HUES48 (cell line): ENCODE results near the gene AHDC1.
"Not testable (repeated sequence)": the region's sequence is repeated elsewhere in the genome, so short reads cannot be mapped to it uniquely, and the experiment has no call there.

Experiments used
- H3K27ac ChIP-seq: one replicate; pipeline ENCODE4 v1.7.0; 2013; ENCODE audit warnings: low read depth, low read length, inconsistent platforms
- H3K27me3 ChIP-seq: 2 replicates; pipeline ENCODE4 v1.6.1; 2013; ENCODE audit warnings: mild to moderate bottlenecking, low read length; ENCODE audit not compliant: control insufficient read depth, insufficient read depth
- H3K36me3 ChIP-seq: 2 replicates; pipeline ENCODE4 v1.6.1; 2013; ENCODE audit warnings: low read length; ENCODE audit not compliant: control insufficient read depth, insufficient read depth
- H3K4me1 ChIP-seq: 2 replicates; pipeline ENCODE4 v1.6.1; 2013; ENCODE audit warnings: mild to moderate bottlenecking, low read length; ENCODE audit not compliant: control insufficient read depth, insufficient read depth
- H3K4me3 ChIP-seq: 2 replicates; pipeline ENCODE4 v1.5.1; 2013; ENCODE audit warnings: mild to moderate bottlenecking, low read depth, low read length
- H3K9ac ChIP-seq: 2 replicates; pipeline ENCODE4 v1.6.1; 2013; ENCODE audit warnings: mild to moderate bottlenecking, low read depth, low read length, moderate library complexity
- H3K9me3 ChIP-seq: 2 replicates; pipeline ENCODE4 v1.6.1; 2013; ENCODE audit warnings: low read length; ENCODE audit not compliant: control insufficient read depth, insufficient read depth

The AHDC1 gene

GRCh38 chr1:27545271-27545670, 58.7 kb downstream of the AHDC1 start:
- H3K27ac ChIP-seq = no peak overlapping the region
- H3K9me3 ChIP-seq = no peaks in the 10 kb centered on the region
- no peaks in the 10 kb centered on the region for H3K27me3 ChIP-seq
- no peak overlapping the region for H3K9ac ChIP-seq
- no peak overlapping the region for H3K4me3 ChIP-seq
- H3K36me3 ChIP-seq = peaks cover 26% of the 10 kb centered on the region
- peaks cover 5% of the 10 kb centered on the region for H3K4me1 ChIP-seq

GRCh38 chr1:27544834-27545233, 59.1 kb downstream of the AHDC1 start:
- Histone ChIP-seq H3K4me3 (no peak overlapping the region), H3K36me3 (peaks cover 22% of the 10 kb centered on the region), H3K4me1 (peaks cover 9% of the 10 kb centered on the region), H3K27me3 (no peaks in the 10 kb centered on the region), H3K9ac (no peak overlapping the region), H3K27ac (no peak overlapping the region), H3K9me3 (no peaks in the 10 kb centered on the region)

GRCh38 chr1:27543284-27543683, 60.7 kb downstream of the AHDC1 start:
- Histone ChIP-seq H3K4me1 (peaks cover 11% of the 10 kb centered on the region), H3K36me3 (peaks cover 9% of the 10 kb centered on the region), H3K9ac (no peak overlapping the region), H3K9me3 (no peaks in the 10 kb centered on the region), H3K27ac (peak overlapping the region; percentile 55), H3K4me3 (no peak overlapping the region), H3K27me3 (no peaks in the 10 kb centered on the region)

GRCh38 chr1:27542463-27543273, 61.3 kb downstream of the AHDC1 start:
- Histone ChIP-seq H3K9ac (no peak overlapping the region; the same call in 1 of the 2 replicates), H3K27ac (peak overlapping the region; percentile 55), H3K9me3 (no peaks in the 10 kb centered on the region), H3K36me3 (peaks cover 9% of the 10 kb centered on the region), H3K4me1 (peaks cover 11% of the 10 kb centered on the region), H3K27me3 (no peaks in the 10 kb centered on the region), H3K4me3 (no peak overlapping the region)

GRCh38 chr1:27539901-27540861, 63.8 kb downstream of the AHDC1 start:
- Histone ChIP-seq H3K9me3 (no peaks in the 10 kb centered on the region), H3K9ac (no peak overlapping the region), H3K36me3 (0 out of 2 replicates have a peak, but pooled peaks cover 5% of the 10 kb centered on the region), H3K4me1 (peaks cover 35% of the 10 kb centered on the region), H3K27me3 (no peaks in the 10 kb centered on the region), H3K27ac (no peak overlapping the region), H3K4me3 (no peak overlapping the region)

- Histone ChIP-seq H3K27me3 (no peaks in the 10 kb centered on the region), H3K27ac (peak overlapping the region; percentile 61), H3K9me3 (no peaks in the 10 kb centered on the region), H3K4me1 (peaks cover 43% of the 10 kb centered on the region), H3K36me3 (0 out of 2 replicates have a peak, but pooled peaks cover 2% of the 10 kb centered on the region), H3K4me3 (no peak overlapping the region), H3K9ac (no peak overlapping the region)
Measured at GRCh38 chr1:27538793-27539192, 65.2 kb downstream of the AHDC1 start.

GRCh38 chr1:27538305-27538676, 65.7 kb downstream of the AHDC1 start:
- Histone ChIP-seq H3K27ac (peak overlapping the region; percentile 61), H3K4me1 (peaks cover 43% of the 10 kb centered on the region)
- H3K9ac ChIP-seq = not testable (repeated sequence)

GRCh38 chr1:27536767-27537166, 67.2 kb downstream of the AHDC1 start:
- H3K36me3 ChIP-seq = no peaks in the 10 kb centered on the region
- H3K4me3 ChIP-seq = 0 out of 2 replicates have a peak overlapping the region, but pooled peaks have one; percentile 8

More at GRCh38 chr1:27538305-27538676, 65.7 kb downstream of the AHDC1 start:
- not testable (repeated sequence) for H3K4me3 ChIP-seq, H3K36me3 ChIP-seq, H3K27me3 ChIP-seq, H3K9me3 ChIP-seq

GRCh38 chr1:27536010-27536757, 67.8 kb downstream of the AHDC1 start:
- Histone ChIP-seq H3K27ac (peak overlapping the region; percentile 52), H3K9ac (no peak overlapping the region), H3K4me1 (peaks cover 43% of the 10 kb centered on the region), H3K4me3 (no peak overlapping the region), H3K9me3 (no peaks in the 10 kb centered on the region), H3K36me3 (no peaks in the 10 kb centered on the region), H3K27me3 (no peaks in the 10 kb centered on the region)

More at GRCh38 chr1:27536767-27537166, 67.2 kb downstream of the AHDC1 start:
- Histone ChIP-seq H3K27ac (peak overlapping the region; percentile 52), H3K27me3 (no peaks in the 10 kb centered on the region), H3K4me1 (peaks cover 43% of the 10 kb centered on the region), H3K9me3 (no peaks in the 10 kb centered on the region), H3K9ac (no peak overlapping the region)

GRCh38 chr1:27535386-27535785, 68.6 kb downstream of the AHDC1 start:
- no peaks in the 10 kb centered on the region for H3K36me3 ChIP-seq
- H3K27ac ChIP-seq = no peak overlapping the region
- no peak overlapping the region for H3K9ac ChIP-seq
- no peaks in the 10 kb centered on the region for H3K9me3 ChIP-seq
- H3K4me1 ChIP-seq = peaks cover 39% of the 10 kb centered on the region
- H3K4me3 ChIP-seq = no peak overlapping the region
- H3K27me3 ChIP-seq = no peaks in the 10 kb centered on the region
